SK-N-SH (cell line): ENCODE measurements around the gene ATP8A2. TPM values are rescaled to one million over a fixed set of nuclear protein-coding genes. Genes with fewer than 3 reads are reported as not detected.

ENCODE experiments used
- CTCF ChIA-PET: fragments of 300-600, 350-600 bp; formaldehyde crosslinking; extraction: SDS; loops from one replicate; lab custom pipeline; 2021; lab: Yijun Ruan, JAX
- POLR2A ChIA-PET: fragments of 350-600 bp; sonication (Branson Sonifier 250); formaldehyde crosslinking; extraction: SDS; loops from one replicate; lab custom pipeline; 2020; ENCODE audit warnings: antibody characterized with exemption, inconsistent platforms; lab: Yijun Ruan, JAX
- DNase-seq: peaks from one replicate; pipeline ENCODE4 v3.0.0; 2012
- H2AFZ ChIP-seq: fragments of 200-600 bp; sonication (generic); 2 replicates; pipeline ENCODE4 v1.8.1; 2016; ENCODE audit warnings: antibody characterized with exemption, mild to moderate bottlenecking, low read depth
- H3F3A ChIP-seq: fragments of 200-600 bp; sonication (generic); replicated peaks from 2 replicates; pipeline ENCODE3; 2016; ENCODE audit warnings: antibody characterized with exemption, mild to moderate bottlenecking; ENCODE audit not compliant: insufficient read depth
- H3K27ac ChIP-seq, 2 experiments: fragments of 200-500 bp in 1 of 2; fragments of 200-600 bp in 1 of 2; sonication (Bioruptor generic) in 1 of 2; sonication (generic), shearing (Covaris generic) in 1 of 2; 2 replicates each; pipeline versions ENCODE4 v1.5.1 to v1.6.1; 2014 to 2016; ENCODE audit warnings: low read depth in 2 of 2, inconsistent platforms in 1 of 2, low read length in 1 of 2, mild to moderate bottlenecking in 1 of 2, mixed read lengths in 1 of 2
- H3K27me3 ChIP-seq: fragments of 200-600 bp; sonication (generic), shearing (Covaris generic); 2 replicates; pipeline ENCODE4 v1.6.1; 2016; ENCODE audit warnings: mixed run types; ENCODE audit not compliant: insufficient read depth
- H3K36me3 ChIP-seq, 2 experiments: fragments of 200-500 bp in 1 of 2; fragments of 200-600 bp in 1 of 2; sonication (Bioruptor generic) in 1 of 2; sonication (generic) in 1 of 2; replicated peaks in 1 of 2; 2 replicates each; pipeline versions ENCODE3 to v1.5.1; 2014 to 2016; ENCODE audit warnings: low read length in 1 of 2, mild to moderate bottlenecking in 1 of 2; ENCODE audit not compliant: insufficient read depth in 2 of 2, control insufficient read depth in 1 of 2
- H3K4me1 ChIP-seq, 2 experiments: fragments of 200-500 bp in 1 of 2; fragments of 200-600 bp in 1 of 2; sonication (Bioruptor generic) in 1 of 2; sonication (generic), shearing (Covaris generic) in 1 of 2; 2 replicates each; pipeline versions ENCODE4 v1.5.1 to v1.6.1; 2014 to 2016; ENCODE audit warnings: low read depth in 1 of 2, low read length in 1 of 2, mixed run types in 1 of 2; ENCODE audit not compliant: insufficient read depth in 2 of 2, control insufficient read depth in 1 of 2
- H3K4me2 ChIP-seq: fragments of 200-600 bp; sonication (generic), shearing (Covaris generic); 2 replicates; pipeline ENCODE4 v1.6.1; 2017; ENCODE audit warnings: mixed run types
- H3K4me3 ChIP-seq, 2 experiments: fragments of 200-500 bp in 1 of 2; fragments of 200-600 bp in 1 of 2; sonication (Bioruptor generic) in 1 of 2; sonication (generic), shearing (Covaris generic) in 1 of 2; 2 replicates each; pipeline versions ENCODE4 v1.5.1 to v1.8.1; 2014 to 2016; ENCODE audit warnings: low read depth in 2 of 2, inconsistent platforms in 1 of 2, low read length in 1 of 2, mild to moderate bottlenecking in 1 of 2, mixed read lengths in 1 of 2, moderate library complexity in 1 of 2
- H3K79me2 ChIP-seq: fragments of 200-600 bp; sonication (generic); 2 replicates; pipeline ENCODE4 v1.8.1; 2017; ENCODE audit warnings: mild to moderate bottlenecking; ENCODE audit not compliant: insufficient read depth
- H3K9ac ChIP-seq: fragments of 200-600 bp; sonication (generic); 2 replicates; pipeline ENCODE4 v1.6.1; 2017; ENCODE audit warnings: mixed run types
- H3K9me2 ChIP-seq: fragments of 200-600 bp; sonication (generic); 2 replicates; pipeline ENCODE4 v1.6.1; 2017; ENCODE audit warnings: mixed run types
- H3K9me3 ChIP-seq: fragments of 200-600 bp; sonication (generic); 2 replicates; pipeline ENCODE4 v1.6.1; 2017; ENCODE audit warnings: mixed run types, mild to moderate bottlenecking, moderate library complexity
- H4K20me1 ChIP-seq: fragments of 200-600 bp; sonication (generic); 2 replicates; pipeline ENCODE4 v1.6.1; 2017; ENCODE audit warnings: mild to moderate bottlenecking, mixed run types; ENCODE audit not compliant: insufficient read depth
- EP300 ChIP-seq, 2 experiments: IDR thresholded peaks; 2 replicates each; pipeline versions ENCODE4 v1.4.0 to v1.6.1; 2012; ENCODE audit warnings: borderline replicate concordance in 1 of 2, low read depth in 1 of 2, low read length in 1 of 2
- FOXJ3 ChIP-seq: sonication (generic); formaldehyde crosslinking; IDR thresholded peaks from 2 replicates; pipeline ENCODE4 v1.5.1; 2020; ENCODE audit warnings: mild to moderate bottlenecking, missing genetic modification reagents
- GABPA ChIP-seq: IDR thresholded peaks from 2 replicates; pipeline ENCODE4 v1.4.0; 2012; ENCODE audit warnings: low read depth, mild to moderate bottlenecking
- GATA2 ChIP-seq: sonication (generic); formaldehyde crosslinking; IDR thresholded peaks from 2 replicates; pipeline ENCODE4 v1.5.0; 2020; ENCODE audit warnings: mild to moderate bottlenecking, missing genetic modification reagents
- IRF3 ChIP-seq: fragments of 150-350 bp; IDR thresholded peaks from 2 replicates; pipeline ENCODE4 v1.6.1; 2016; ENCODE audit warnings: mild to moderate bottlenecking, low read depth, low read length
- MXI1 ChIP-seq: IDR thresholded peaks from 2 replicates; pipeline ENCODE4 v1.6.1; 2012; ENCODE audit warnings: mild to moderate bottlenecking, low read depth, low read length, improper control_type of control experiment
- NFIC ChIP-seq: IDR thresholded peaks from 2 replicates; pipeline ENCODE4 v1.4.0; 2012; ENCODE audit warnings: borderline replicate concordance
- PBX3 ChIP-seq: IDR thresholded peaks from 2 replicates; pipeline ENCODE4; 2012
- RAD21 ChIP-seq: IDR thresholded peaks from 2 replicates; pipeline ENCODE4 v1.6.1; 2012; ENCODE audit warnings: mild to moderate bottlenecking, low read length
- RFX5 ChIP-seq: IDR thresholded peaks from 2 replicates; pipeline ENCODE4 v1.6.1; 2012; ENCODE audit warnings: mild to moderate bottlenecking, improper control_type of control experiment, low read length
- SIN3A ChIP-seq: IDR thresholded peaks from 2 replicates; pipeline ENCODE4 v1.6.1; 2012; ENCODE audit warnings: low read depth, mild to moderate bottlenecking, low read length, moderate library complexity, borderline replicate concordance
- SMC3 ChIP-seq: IDR thresholded peaks from 2 replicates; pipeline ENCODE4 v1.6.1; 2012; ENCODE audit warnings: low read depth, low read length, improper control_type of control experiment
- ZBTB33 ChIP-seq: IDR thresholded peaks from 2 replicates; pipeline ENCODE4 v1.4.0; 2012; ENCODE audit warnings: low read depth, borderline replicate concordance
- WGBS: methylation state at CpG from one replicate; pipeline ENCODE4 v1.1.6; 2017; ENCODE audit warnings: low lambda C conversion rate; 5-methylcytosine and 5-hydroxymethylcytosine counted together
- polyA plus RNA-seq, 3 experiments: library from polyadenylated mRNA; depleted of rRNA; stranded (reverse); fragments of >200 nt; gene quantifications; 2 replicates each; pipeline ENCODE4 v1.2.3, GENCODE V29; 2012
- TF ChIP-seq, protein P1 (sequence below): IDR thresholded peaks from 2 replicates; pipeline ENCODE4 v1.4.0; 2012; ENCODE audit warnings: low read depth
- TF ChIP-seq, protein P2 (sequence below): fragments of 150-350 bp; IDR thresholded peaks from 2 replicates; pipeline ENCODE4 v1.6.1; 2017; ENCODE audit warnings: antibody characterized with exemption, low read length, low read depth, borderline replicate concordance
- TF ChIP-seq, protein P3 (sequence below): fragments of 200-600 bp; sonication (generic); IDR thresholded peaks from 2 replicates; pipeline ENCODE4 v1.6.1; 2017; ENCODE audit warnings: antibody characterized with exemption, mild to moderate bottlenecking, moderate library complexity

Gene ATP8A2
- polyA plus RNA-seq, 1 of the 3 experiments (the other 2 are of a cell fraction) = 0.02 TPM

DNA sequence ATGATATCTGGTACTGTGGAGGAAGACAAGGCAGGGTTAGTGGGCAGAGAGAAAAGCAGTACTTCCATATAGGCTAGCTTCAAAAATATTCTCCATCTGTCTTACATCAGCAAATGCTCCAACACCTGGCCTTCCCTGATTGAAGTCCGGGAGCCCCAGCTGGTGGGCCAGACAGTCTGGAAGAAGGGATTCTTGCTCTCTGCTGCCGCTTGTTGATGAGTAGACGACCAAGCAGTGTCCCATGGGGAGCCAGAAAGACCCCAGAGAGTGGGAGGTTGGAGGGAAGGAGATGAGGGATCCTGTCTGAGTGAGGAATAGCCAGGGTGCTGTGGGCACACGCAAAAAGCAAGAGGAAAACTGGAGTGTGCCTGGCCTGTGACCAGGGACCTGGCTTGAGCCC is 95.1 kb downstream of the ATP8A2 start (continued):
- TF ChIP-seq, protein P1, sequence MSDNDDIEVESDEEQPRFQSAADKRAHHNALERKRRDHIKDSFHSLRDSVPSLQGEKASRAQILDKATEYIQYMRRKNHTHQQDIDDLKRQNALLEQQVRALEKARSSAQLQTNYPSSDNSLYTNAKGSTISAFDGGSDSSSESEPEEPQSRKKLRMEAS = no peak
- TF ChIP-seq SMC3 = no peak

- Histone ChIP-seq H3K27me3 (peaks cover 8% of the 10 kb centered on the region; the same call in 1 of the 2 replicates), H3K9me3 (no peaks in the 10 kb centered on the region), H3K27ac (no peak overlapping the region), H3F3A (no peaks in the 10 kb centered on the region), H3K9me2 (no peaks in the 10 kb centered on the region), H3K4me1 (no peaks in the 10 kb centered on the region; a peak in 1 of 4 replicates), H3K4me2 (peak overlapping the region; percentile 33; the same call in 1 of the 2 replicates), H2AFZ (no peak overlapping the region), H4K20me1 (no peaks in the 10 kb centered on the region), H3K9ac (no peak overlapping the region), H3K79me2 (no peaks in the 10 kb centered on the region), H3K36me3 (no peaks in the 10 kb centered on the region), H3K4me3 (peak overlapping the region in 1 of 2 experiments; percentile 39; a peak in 2 of 4 replicates)
- DNase-seq = peak; percentile 94
- WGBS = 20% methylated on average over 3 of the region's 75 CpGs
- POLR2A ChIA-PET = interaction anchor here (0.6 kb wide), 1 partner anchor 91 kb away, joined by 6 read pairs; no protein-coding TSS in a partner anchor
- CTCF ChIA-PET = interaction anchor here (0.9 to 1.2 kb wide), 2 partner anchors 31 to 47 kb away, joined by 3 read pairs; no protein-coding TSS in a partner anchor
- TF ChIP-seq SIN3A = no peak
- TF ChIP-seq, protein P2, sequence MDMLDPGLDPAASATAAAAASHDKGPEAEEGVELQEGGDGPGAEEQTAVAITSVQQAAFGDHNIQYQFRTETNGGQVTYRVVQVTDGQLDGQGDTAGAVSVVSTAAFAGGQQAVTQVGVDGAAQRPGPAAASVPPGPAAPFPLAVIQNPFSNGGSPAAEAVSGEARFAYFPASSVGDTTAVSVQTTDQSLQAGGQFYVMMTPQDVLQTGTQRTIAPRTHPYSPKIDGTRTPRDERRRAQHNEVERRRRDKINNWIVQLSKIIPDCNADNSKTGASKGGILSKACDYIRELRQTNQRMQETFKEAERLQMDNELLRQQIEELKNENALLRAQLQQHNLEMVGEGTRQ = no peak
- TF ChIP-seq ZBTB33 = no peak
- TF ChIP-seq GABPA = no peak
- no peak for TF ChIP-seq PBX3
- TF ChIP-seq IRF3 = no peak
- no peak for TF ChIP-seq GATA2 (CRISPR knock-in tag)
- no peak for TF ChIP-seq EP300 (IDR thresholded peaks at IDR 0.05; ENCODE audit: borderline replicate concordance in 1 of 2, low read depth in 1 of 2, low read length in 1 of 2)
- TF ChIP-seq RFX5 = no peak
- no peak for TF ChIP-seq RAD21
- TF ChIP-seq, protein P1 = no peak
- TF ChIP-seq SMC3 = no peak
- TF ChIP-seq FOXJ3 (CRISPR knock-in tag) = no peak
- TF ChIP-seq, protein P3, sequence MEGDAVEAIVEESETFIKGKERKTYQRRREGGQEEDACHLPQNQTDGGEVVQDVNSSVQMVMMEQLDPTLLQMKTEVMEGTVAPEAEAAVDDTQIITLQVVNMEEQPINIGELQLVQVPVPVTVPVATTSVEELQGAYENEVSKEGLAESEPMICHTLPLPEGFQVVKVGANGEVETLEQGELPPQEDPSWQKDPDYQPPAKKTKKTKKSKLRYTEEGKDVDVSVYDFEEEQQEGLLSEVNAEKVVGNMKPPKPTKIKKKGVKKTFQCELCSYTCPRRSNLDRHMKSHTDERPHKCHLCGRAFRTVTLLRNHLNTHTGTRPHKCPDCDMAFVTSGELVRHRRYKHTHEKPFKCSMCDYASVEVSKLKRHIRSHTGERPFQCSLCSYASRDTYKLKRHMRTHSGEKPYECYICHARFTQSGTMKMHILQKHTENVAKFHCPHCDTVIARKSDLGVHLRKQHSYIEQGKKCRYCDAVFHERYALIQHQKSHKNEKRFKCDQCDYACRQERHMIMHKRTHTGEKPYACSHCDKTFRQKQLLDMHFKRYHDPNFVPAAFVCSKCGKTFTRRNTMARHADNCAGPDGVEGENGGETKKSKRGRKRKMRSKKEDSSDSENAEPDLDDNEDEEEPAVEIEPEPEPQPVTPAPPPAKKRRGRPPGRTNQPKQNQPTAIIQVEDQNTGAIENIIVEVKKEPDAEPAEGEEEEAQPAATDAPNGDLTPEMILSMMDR = no peak
- no peak for TF ChIP-seq MXI1
- no peak for TF ChIP-seq NFIC
Measured at GRCh38 chr13:25468325-25469168, 96.8 kb downstream of the ATP8A2 start.
